Activated CD4-positive, alpha-beta T cell treated with anti-CD3 and anti-CD28 coated beads for 36 hours (primary cell): ENCODE measurements around the gene GSK3B. TPM values are rescaled to one million over a fixed set of nuclear protein-coding genes. Genes with fewer than 3 reads are reported as not detected.

Experiments used
- ATAC-seq: fragments of 200-7000 bp; cut with Tn5 transposase; one replicate; pipeline ENCODE4 v1.10.0; 2021; ENCODE audit warnings: mild to moderate bottlenecking, moderate library complexity
- CTCF ChIA-PET: fragments of 350-600 bp; sonication (Branson Sonifier 250); formaldehyde crosslinking; loops from one replicate; lab custom pipeline; 2021; ENCODE audit warnings: antibody characterized with exemption; lab: Charles Lee
- POLR2A ChIA-PET: fragments of 350-600 bp; sonication (Branson Sonifier 250); formaldehyde crosslinking; loops from one replicate; lab custom pipeline; 2021; ENCODE audit warnings: antibody characterized with exemption, inconsistent platforms; lab: Charles Lee
- DNase-seq: peaks from one replicate; pipeline ENCODE4 v3.0.0-alpha.2; 2020
- H3K27ac Mint-ChIP-seq: one replicate; pipeline ENCODE4 v1.8.0; 2021; ENCODE audit warnings: mixed read lengths
- H3K27me3 Mint-ChIP-seq: one replicate; pipeline ENCODE4 v1.8.0; 2021; ENCODE audit warnings: mixed read lengths
- H3K36me3 Mint-ChIP-seq: one replicate; pipeline ENCODE4 v1.8.0; 2021; ENCODE audit warnings: low read depth, mixed read lengths
- H3K4me1 Mint-ChIP-seq: one replicate; pipeline ENCODE4 v1.8.0; 2021; ENCODE audit warnings: mixed read lengths
- H3K4me3 Mint-ChIP-seq: one replicate; pipeline ENCODE4 v1.8.0; 2021; ENCODE audit warnings: mild to moderate bottlenecking, moderate library complexity, mixed read lengths
- H3K9me3 Mint-ChIP-seq: one replicate; pipeline ENCODE4 v1.8.0; 2021; ENCODE audit warnings: low read depth, mixed read lengths
- intact Hi-C, 2 experiments: fragments of 100-400 bp; cut with DNase I in 1 of 2; cut with micrococcal nuclease in 1 of 2; formaldehyde crosslinking; loops; one replicate each; pipeline versions ENCODE4 v1.14.2 to v1.15.1; 2022 to 2024; cut with DNase I, micrococcal nuclease
- total RNA-seq, 2 experiments: library from RNA; stranded (reverse); gene quantifications; one replicate each; pipeline ENCODE4 v1.2.3, GENCODE V29; 2021

GSK3B gene
- total RNA-seq, 2 experiments from 2014 or later: 29.1 to 31.5 TPM

GRCh38 chr3:119934249-119934648 lies 160.0 kb downstream of the GSK3B start:
- intact Hi-C loops: no loop called here
- no peak overlapping the region for H3K27ac Mint-ChIP-seq
- POLR2A ChIA-PET: no interaction called here
- no peak for ATAC-seq
- H3K9me3 Mint-ChIP-seq: no peaks in the 10 kb centered on the region
- peaks cover 36% of the 10 kb centered on the region for H3K4me1 Mint-ChIP-seq
- H3K27me3 Mint-ChIP-seq: no peaks in the 10 kb centered on the region
- DNase-seq: no peak
- CTCF ChIA-PET: no interaction called here
- no peak overlapping the region for H3K4me3 Mint-ChIP-seq
- peaks cover 8% of the 10 kb centered on the region for H3K36me3 Mint-ChIP-seq

GRCh38 chr3:119933207-119933606 lies 161.0 kb downstream of the GSK3B start:
- Mint-ChIP-seq H3K4me3 (no peak overlapping the region), H3K27me3 (no peaks in the 10 kb centered on the region), H3K4me1 (peaks cover 32% of the 10 kb centered on the region), H3K9me3 (no peaks in the 10 kb centered on the region), H3K36me3 (peaks cover 8% of the 10 kb centered on the region), H3K27ac (no peak overlapping the region)
- intact Hi-C loops: no loop called here
- POLR2A ChIA-PET: interaction anchor here (0.7 kb wide), 1 partner anchor 21 kb away, joined by 3 read pairs; no protein-coding TSS in a partner anchor
- ATAC-seq (no peak), DNase-seq (no peak)
- CTCF ChIA-PET: no interaction called here

GRCh38 chr3:119930286-119930685 lies 164.0 kb downstream of the GSK3B start:
- intact Hi-C loops: no loop called here
- DNase-seq (no peak), ATAC-seq (no peak)
- POLR2A ChIA-PET: no interaction called here
- Mint-ChIP-seq H3K4me3 (no peak overlapping the region), H3K27me3 (no peaks in the 10 kb centered on the region), H3K36me3 (no peaks in the 10 kb centered on the region), H3K27ac (no peak overlapping the region), H3K4me1 (peaks cover 8% of the 10 kb centered on the region), H3K9me3 (no peaks in the 10 kb centered on the region)
- CTCF ChIA-PET: no interaction called here

- POLR2A ChIA-PET: no interaction called here
- ATAC-seq (no peak), DNase-seq (no peak)
- Mint-ChIP-seq H3K9me3 (no peaks in the 10 kb centered on the region), H3K27ac (no peak overlapping the region), H3K36me3 (no peaks in the 10 kb centered on the region), H3K4me3 (no peak overlapping the region), H3K27me3 (no peaks in the 10 kb centered on the region), H3K4me1 (peaks cover 11% of the 10 kb centered on the region)
- intact Hi-C loops: no loop called here
- CTCF ChIA-PET: interaction anchor here (0.5 to 1.3 kb wide), 4 partner anchors 11 to 1749 kb away, joined by 3 to 5 read pairs (median 4); no protein-coding TSS in a partner anchor
These were observed 167.1 kb downstream of the GSK3B start for GRCh38 chr3:119927190-119927589.

GRCh38 chr3:119924111-119925094 lies 169.8 kb downstream of the GSK3B start:
- intact Hi-C loops: no loop called here
- H3K4me3 Mint-ChIP-seq: no peak overlapping the region
- H3K4me1 Mint-ChIP-seq: peaks cover 17% of the 10 kb centered on the region
- ChIA-PET POLR2A (no interaction called here), CTCF (no interaction called here)
- no peak for ATAC-seq
- H3K9me3 Mint-ChIP-seq: peaks cover 6% of the 10 kb centered on the region
- H3K27me3 Mint-ChIP-seq: no peaks in the 10 kb centered on the region
- no peak overlapping the region for H3K27ac Mint-ChIP-seq
- DNase-seq: no peak
- peaks cover 16% of the 10 kb centered on the region for H3K36me3 Mint-ChIP-seq

- Mint-ChIP-seq H3K27ac (no peak overlapping the region), H3K36me3 (peaks cover 24% of the 10 kb centered on the region), H3K9me3 (peaks cover 6% of the 10 kb centered on the region), H3K4me1 (peaks cover 17% of the 10 kb centered on the region), H3K27me3 (no peaks in the 10 kb centered on the region), H3K4me3 (no peak overlapping the region)
- POLR2A ChIA-PET: no interaction called here
- DNase-seq (no peak), ATAC-seq (peak; percentile 63)
- CTCF ChIA-PET: interaction anchor here (0.5 kb wide), 1 partner anchor 33 kb away, joined by 3 read pairs; no protein-coding TSS in a partner anchor
- intact Hi-C loops: loop anchor here in 1 of 2 experiments (10.0 kb wide), 1 partner anchor 426 kb away; the partner anchor contains the start of gene LRRC58
These were observed 175.0 kb downstream of the GSK3B start for GRCh38 chr3:119918992-119919933.

GRCh38 chr3:119913021-119913420 lies 181.2 kb downstream of the GSK3B start:
- H3K27ac Mint-ChIP-seq: peak overlapping the region; percentile 21
- peaks cover 27% of the 10 kb centered on the region for H3K4me1 Mint-ChIP-seq
- no peak for ATAC-seq
- intact Hi-C loops: loop anchor here (5.0 to 10.0 kb wide), 2 partner anchors 429 to 432 kb away; partner anchors contain the start of gene LRRC58 (in 1 of the 2)
- no peaks in the 10 kb centered on the region for H3K9me3 Mint-ChIP-seq
- no peak overlapping the region for H3K4me3 Mint-ChIP-seq
- ChIA-PET POLR2A (interaction anchor here (1.5 kb wide), 1 partner anchor 182 kb away, joined by 13 read pairs; no protein-coding TSS in a partner anchor), CTCF (interaction anchor here (0.7 kb wide), 1 partner anchor 485 kb away, joined by 3 read pairs; no protein-coding TSS in a partner anchor)
- peaks cover 35% of the 10 kb centered on the region for H3K36me3 Mint-ChIP-seq
- no peak for DNase-seq
- no peaks in the 10 kb centered on the region for H3K27me3 Mint-ChIP-seq

GRCh38 chr3:119912220-119912619 lies 182.0 kb downstream of the GSK3B start:
- Mint-ChIP-seq H3K27ac (peak overlapping the region; percentile 90), H3K36me3 (peaks cover 35% of the 10 kb centered on the region), H3K4me1 (peaks cover 27% of the 10 kb centered on the region), H3K27me3 (no peaks in the 10 kb centered on the region), H3K4me3 (peak overlapping the region; percentile 44), H3K9me3 (no peaks in the 10 kb centered on the region)
- ATAC-seq (peak; percentile 79), DNase-seq (no peak)
- CTCF ChIA-PET: interaction anchor here (0.7 to 1.3 kb wide), 2 partner anchors 20 to 486 kb away, joined by 3 to 4 read pairs; no protein-coding TSS in a partner anchor
- POLR2A ChIA-PET: interaction anchor here (0.5 to 1.5 kb wide), 2 partner anchors 21 to 183 kb away, joined by 3 to 13 read pairs; no protein-coding TSS in a partner anchor
- intact Hi-C loops: loop anchor here (1.0 to 10.0 kb wide), 6 partner anchors 18 to 433 kb away; partner anchors contain the start of genes GSK3B (in 1 of the 2) and LRRC58 (in 1 of the 2)

GRCh38 chr3:119911748-119912147 lies 182.5 kb downstream of the GSK3B start:
- CTCF ChIA-PET: interaction anchor here (1.3 kb wide), 1 partner anchor 20 kb away, joined by 4 read pairs; no protein-coding TSS in a partner anchor
- POLR2A ChIA-PET: interaction anchor here (0.6 to 1.5 kb wide), 3 partner anchors 27 to 432 kb away, joined by 3 to 13 read pairs (median 3); no protein-coding TSS in a partner anchor
- DNase-seq (peak; percentile 17), ATAC-seq (peak; percentile 80)
- peak overlapping the region; percentile 44 for H3K4me3 Mint-ChIP-seq
- H3K27me3 Mint-ChIP-seq: no peaks in the 10 kb centered on the region
- H3K4me1 Mint-ChIP-seq: peaks cover 27% of the 10 kb centered on the region
- H3K27ac Mint-ChIP-seq: peak overlapping the region; percentile 90
- H3K36me3 Mint-ChIP-seq: peaks cover 35% of the 10 kb centered on the region
- H3K9me3 Mint-ChIP-seq: no peaks in the 10 kb centered on the region
- intact Hi-C loops: loop anchor here (1.0 to 10.0 kb wide), 7 partner anchors 15 to 433 kb away; partner anchors contain the start of genes GSK3B (in 1 of the 2) and LRRC58 (in 1 of the 2)

- no peaks in the 10 kb centered on the region for H3K9me3 Mint-ChIP-seq
- CTCF ChIA-PET: interaction anchor here (0.9 to 6.8 kb wide), 2 partner anchors 10 to 243 kb away, joined by 4 to 30 read pairs; no protein-coding TSS in a partner anchor
- H3K27me3 Mint-ChIP-seq: no peaks in the 10 kb centered on the region
- H3K36me3 Mint-ChIP-seq: peaks cover 7% of the 10 kb centered on the region
- DNase-seq (no peak), ATAC-seq (no peak)
- peaks cover 5% of the 10 kb centered on the region for H3K4me1 Mint-ChIP-seq
- no peak overlapping the region for H3K27ac Mint-ChIP-seq
- POLR2A ChIA-PET: no interaction called here
- H3K4me3 Mint-ChIP-seq: no peak overlapping the region
- intact Hi-C loops: no loop called here
These were observed 192.2 kb downstream of the GSK3B start for GRCh38 chr3:119902061-119902460.
